Measurements from ENCODE around the gene STXBP2. TPM values are rescaled to one million over a fixed set of nuclear protein-coding genes. Genes with fewer than 3 reads are reported as not detected.
A peak's percentile ranks its signal among the peaks of the same experiment; 100 is the strongest.

The STXBP2 gene
- total RNA-seq, 2 donors from 2014 or later: 119 to 126 TPM

DNA sequence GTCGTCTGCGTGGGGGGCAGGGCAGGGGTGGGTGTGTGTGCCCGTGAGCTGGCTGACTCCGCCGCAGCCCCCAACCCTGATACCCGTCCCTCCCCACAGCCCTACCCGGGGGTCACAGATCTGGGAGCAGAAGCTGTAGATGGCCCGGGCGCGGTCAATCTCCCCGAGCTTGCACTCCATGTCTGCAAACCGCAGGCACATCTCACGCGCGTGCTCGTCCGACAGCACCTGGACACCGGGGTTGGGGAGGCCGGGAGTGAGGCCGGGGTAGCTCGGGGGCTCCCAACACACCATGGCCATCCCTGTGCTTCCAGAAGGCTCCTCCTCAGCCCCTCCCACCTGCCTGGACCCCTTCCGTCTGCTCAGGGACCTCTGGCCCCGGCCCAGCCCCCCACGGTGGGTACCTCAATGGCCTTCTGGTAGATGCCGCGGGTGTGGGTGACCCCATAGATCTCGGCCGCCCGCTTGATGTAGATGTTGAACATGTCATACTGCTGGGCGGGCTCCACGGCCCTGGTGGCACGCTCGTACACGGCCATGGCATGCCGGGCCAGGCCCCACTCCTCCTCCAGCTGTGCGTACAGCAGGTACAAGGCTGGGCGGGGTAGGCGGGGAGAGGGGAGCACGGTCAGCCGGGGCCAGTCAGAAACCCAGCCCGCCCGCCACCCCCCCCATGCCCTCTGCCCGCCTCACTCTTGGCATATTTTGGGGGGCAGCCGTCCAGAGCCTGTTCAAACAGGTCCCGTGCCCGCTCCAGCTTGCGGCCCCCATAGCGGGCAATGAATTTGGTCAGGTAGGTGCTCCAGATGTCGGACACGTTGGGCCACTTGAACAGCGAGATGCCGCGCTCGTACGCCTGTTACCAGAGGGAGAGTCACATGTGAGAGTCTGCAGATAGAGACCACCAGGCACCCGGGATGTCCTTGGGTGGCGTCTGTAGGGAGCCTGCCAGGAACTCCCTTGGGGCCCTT lies 16.2 kb upstream of the STXBP2 start:
- Histone ChIP-seq H3K27ac (ENCODE audit: low read depth, low read length) (no peak overlapping the region), H3K4me1 (ENCODE audit: control insufficient read depth, insufficient read depth, low read length) (no peaks in the 10 kb centered on the region), H3K27me3 (ENCODE audit: control insufficient read depth, insufficient read depth, low read length, poor library complexity, severe bottlenecking) (no peaks in the 10 kb centered on the region), H3K9ac (ENCODE audit: extremely low read depth, low read length, poor library complexity, severe bottlenecking) (no peak overlapping the region), H3K36me3 (ENCODE audit: control insufficient read depth, insufficient read depth, low read length) (peaks cover 23% of the 10 kb centered on the region), H3K4me3 (ENCODE audit: low read length) (no peak overlapping the region), H3K9me3 (ENCODE audit: control insufficient read depth, low read length) (no peaks in the 10 kb centered on the region)
- H3K9me3 Mint-ChIP-seq: no peaks in the 10 kb centered on the region
- no peak overlapping the region for H3K27ac Mint-ChIP-seq
- H3K4me3 Mint-ChIP-seq: no peak overlapping the region
- TF ChIP-seq, protein P1, sequence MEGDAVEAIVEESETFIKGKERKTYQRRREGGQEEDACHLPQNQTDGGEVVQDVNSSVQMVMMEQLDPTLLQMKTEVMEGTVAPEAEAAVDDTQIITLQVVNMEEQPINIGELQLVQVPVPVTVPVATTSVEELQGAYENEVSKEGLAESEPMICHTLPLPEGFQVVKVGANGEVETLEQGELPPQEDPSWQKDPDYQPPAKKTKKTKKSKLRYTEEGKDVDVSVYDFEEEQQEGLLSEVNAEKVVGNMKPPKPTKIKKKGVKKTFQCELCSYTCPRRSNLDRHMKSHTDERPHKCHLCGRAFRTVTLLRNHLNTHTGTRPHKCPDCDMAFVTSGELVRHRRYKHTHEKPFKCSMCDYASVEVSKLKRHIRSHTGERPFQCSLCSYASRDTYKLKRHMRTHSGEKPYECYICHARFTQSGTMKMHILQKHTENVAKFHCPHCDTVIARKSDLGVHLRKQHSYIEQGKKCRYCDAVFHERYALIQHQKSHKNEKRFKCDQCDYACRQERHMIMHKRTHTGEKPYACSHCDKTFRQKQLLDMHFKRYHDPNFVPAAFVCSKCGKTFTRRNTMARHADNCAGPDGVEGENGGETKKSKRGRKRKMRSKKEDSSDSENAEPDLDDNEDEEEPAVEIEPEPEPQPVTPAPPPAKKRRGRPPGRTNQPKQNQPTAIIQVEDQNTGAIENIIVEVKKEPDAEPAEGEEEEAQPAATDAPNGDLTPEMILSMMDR (conservative IDR thresholded peaks at IDR 0.05): no peak
- peaks cover 53% of the 10 kb centered on the region for H3K36me3 Mint-ChIP-seq (ENCODE audit: low read depth)
- no peaks in the 10 kb centered on the region for H3K27me3 Mint-ChIP-seq (ENCODE audit: insufficient read depth)
- no peak for DNase-seq
- 95% methylated on average over 38 to 57 of the region's 57 CpGs for WGBS, 2 experiments (ENCODE audit: insufficient coverage in 1 of 2, insufficient read length in 1 of 2)
- no peaks in the 10 kb centered on the region for H3K4me1 Mint-ChIP-seq

DNA sequence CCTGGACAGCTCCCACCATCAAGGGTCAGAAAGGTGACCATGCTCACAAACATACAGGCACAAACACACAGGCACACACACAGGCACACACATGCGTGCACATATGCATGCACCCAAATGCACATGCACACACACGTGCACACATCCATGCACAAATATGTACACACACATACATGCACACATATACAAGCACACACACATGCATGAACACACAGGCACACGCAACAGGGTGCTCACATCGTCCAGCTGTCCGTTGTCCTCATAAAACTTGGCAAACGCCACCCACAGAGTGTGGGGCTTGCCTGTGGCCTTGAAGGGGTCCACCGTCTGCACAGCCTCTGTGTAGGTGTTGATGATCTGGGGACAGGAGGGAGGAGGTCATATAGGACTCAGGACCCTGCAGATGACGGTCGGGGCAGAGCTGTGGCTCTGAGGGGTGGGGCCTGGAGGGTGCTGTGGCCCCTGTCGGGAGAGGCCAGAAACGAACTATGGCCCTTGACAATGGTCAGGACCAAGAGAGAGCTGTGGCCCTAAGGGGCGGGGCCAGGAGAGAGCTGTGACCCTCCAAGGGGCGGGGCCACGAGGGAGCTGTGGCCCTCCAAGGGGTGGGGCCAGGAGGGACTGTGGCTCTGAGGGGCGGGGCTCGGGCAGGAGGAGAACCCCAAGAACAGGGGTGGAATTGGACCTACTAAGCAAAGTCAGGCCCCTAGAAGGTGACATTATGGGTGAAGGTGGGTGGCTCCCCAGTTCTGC lies 13.8 kb upstream of the STXBP2 start:
- peaks cover 36% of the 10 kb centered on the region for H3K36me3 ChIP-seq (ENCODE audit: control insufficient read depth, insufficient read depth, low read length)
- no peak overlapping the region for H3K27ac ChIP-seq (ENCODE audit: low read depth, low read length)
- no peak overlapping the region for H3K4me3 ChIP-seq (ENCODE audit: low read length)
- DNase-seq: peak; percentile 77
- no peak overlapping the region for H3K4me3 Mint-ChIP-seq
- no peak overlapping the region for H3K27ac Mint-ChIP-seq
- H3K4me1 Mint-ChIP-seq: no peaks in the 10 kb centered on the region
- H3K27me3 Mint-ChIP-seq (ENCODE audit: insufficient read depth): no peaks in the 10 kb centered on the region
- no peaks in the 10 kb centered on the region for H3K9me3 Mint-ChIP-seq
- no peaks in the 10 kb centered on the region for H3K4me1 ChIP-seq (ENCODE audit: control insufficient read depth, insufficient read depth, low read length)
- no peaks in the 10 kb centered on the region for H3K9me3 ChIP-seq (ENCODE audit: control insufficient read depth, low read length)
- WGBS, 2 experiments (ENCODE audit: insufficient coverage in 1 of 2, insufficient read length in 1 of 2): 91 to 95% methylated on average over 8 to 16 of the region's 16 CpGs
- H3K9ac ChIP-seq (ENCODE audit: extremely low read depth, low read length, poor library complexity, severe bottlenecking): no peak overlapping the region
- no peaks in the 10 kb centered on the region for H3K27me3 ChIP-seq (ENCODE audit: control insufficient read depth, insufficient read depth, low read length, poor library complexity, severe bottlenecking)
- TF ChIP-seq, protein P1 (conservative IDR thresholded peaks at IDR 0.05): no peak
- peaks cover 44% of the 10 kb centered on the region for H3K36me3 Mint-ChIP-seq (ENCODE audit: low read depth)

DNA sequence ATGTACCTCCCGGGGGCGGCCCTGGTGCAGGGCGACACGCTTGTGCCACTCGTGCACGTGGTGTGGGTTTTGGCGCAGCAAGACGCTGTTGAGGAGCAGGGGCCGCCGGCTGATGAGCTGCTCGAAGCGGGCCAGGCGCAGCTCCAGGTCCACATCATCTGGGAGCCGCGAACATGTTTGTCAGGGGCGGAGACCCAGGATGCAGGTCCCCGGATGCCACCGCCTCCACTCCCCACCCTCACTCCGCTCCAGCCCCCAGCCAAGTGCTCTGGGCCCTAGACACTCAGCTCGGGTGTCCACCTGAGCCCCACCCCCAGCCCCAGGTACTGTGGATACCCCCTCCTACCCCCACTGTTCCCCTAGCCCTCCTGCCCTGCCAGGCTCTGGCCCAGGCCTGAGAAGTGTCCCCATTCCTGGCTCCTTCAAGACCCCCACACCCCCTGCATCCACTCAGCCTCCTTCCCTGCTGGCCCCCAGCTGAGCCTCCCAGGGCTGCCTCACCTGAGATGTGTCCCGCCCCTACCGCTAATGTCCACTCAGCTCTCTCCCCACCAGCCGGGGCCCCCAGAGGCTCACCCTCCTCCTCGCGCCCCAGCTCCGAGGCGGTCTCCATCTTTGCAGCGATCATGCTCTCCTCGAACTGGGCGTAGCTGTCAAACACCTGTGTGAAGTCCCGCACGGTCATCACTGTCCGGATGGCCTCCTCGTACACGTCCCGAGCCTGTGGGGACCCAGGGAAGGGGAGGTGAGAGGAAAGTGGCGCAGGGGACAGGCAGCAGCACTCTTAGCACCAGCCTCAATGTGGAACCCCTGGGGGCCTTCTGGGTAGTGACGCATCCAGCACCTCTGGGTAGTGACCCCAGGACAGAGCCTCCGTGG lies 12.9 kb upstream of the STXBP2 start:
- no peaks in the 10 kb centered on the region for H3K4me1 ChIP-seq (ENCODE audit: control insufficient read depth, insufficient read depth, low read length)
- Mint-ChIP-seq H3K4me3 (no peak overlapping the region), H3K4me1 (peaks cover 3% of the 10 kb centered on the region), H3K27me3 (ENCODE audit: insufficient read depth) (no peaks in the 10 kb centered on the region), H3K27ac (no peak overlapping the region), H3K9me3 (no peaks in the 10 kb centered on the region), H3K36me3 (ENCODE audit: low read depth) (peaks cover 36% of the 10 kb centered on the region)
- no peaks in the 10 kb centered on the region for H3K9me3 ChIP-seq (ENCODE audit: control insufficient read depth, low read length)
- H3K9ac ChIP-seq (ENCODE audit: extremely low read depth, low read length, poor library complexity, severe bottlenecking): no peak overlapping the region
- TF ChIP-seq, protein P1 (conservative IDR thresholded peaks at IDR 0.05): no peak
- peaks cover 30% of the 10 kb centered on the region for H3K36me3 ChIP-seq (ENCODE audit: control insufficient read depth, insufficient read depth, low read length)
- 95 to 96% methylated on average over 20 to 39 of the region's 39 CpGs for WGBS, 2 experiments (ENCODE audit: insufficient coverage in 1 of 2, insufficient read length in 1 of 2)
- DNase-seq: no peak
- H3K27ac ChIP-seq (ENCODE audit: low read depth, low read length): no peak overlapping the region
- no peak overlapping the region for H3K4me3 ChIP-seq (ENCODE audit: low read length)
- no peaks in the 10 kb centered on the region for H3K27me3 ChIP-seq (ENCODE audit: control insufficient read depth, insufficient read depth, low read length, poor library complexity, severe bottlenecking)
